Neural crest cell (in vitro differentiated cells): ENCODE measurements around the gene LSP1. TPM values are rescaled to one million over a fixed set of nuclear protein-coding genes. Genes with fewer than 3 reads are reported as not detected.

Experiments
- DNase-seq: peaks from one replicate; pipeline ENCODE4 v3.0.0; 2021; ENCODE audit warnings: low read depth, mixed read lengths, low spot score
- H3K27ac Mint-ChIP-seq: one replicate; pipeline ENCODE4 v1.8.0; 2021; ENCODE audit warnings: mild to moderate bottlenecking, mixed read lengths; ENCODE audit not compliant: unreplicated experiment
- H3K27me3 Mint-ChIP-seq: 2 replicates; pipeline ENCODE4 v1.8.0; 2021; ENCODE audit warnings: low read depth, mild to moderate bottlenecking, mixed read lengths
- H3K36me3 Mint-ChIP-seq: 2 replicates; pipeline ENCODE4 v1.8.0; 2021; ENCODE audit warnings: low read depth, mild to moderate bottlenecking, mixed read lengths
- H3K4me1 Mint-ChIP-seq: 2 replicates; pipeline ENCODE4 v1.8.0; 2021; ENCODE audit warnings: mixed read lengths
- H3K4me3 Mint-ChIP-seq: one replicate; pipeline ENCODE4 v1.8.0; 2021; ENCODE audit warnings: mild to moderate bottlenecking, mixed read lengths
- H3K9me3 Mint-ChIP-seq: 2 replicates; pipeline ENCODE4 v1.8.0; 2021; ENCODE audit warnings: mixed read lengths
- total RNA-seq: library from RNA; stranded (reverse); gene quantifications from 2 replicates; pipeline ENCODE4 v1.2.1, GENCODE V29; 2021
- TF ChIP-seq, protein P1 (sequence below): fragments of 200-600 bp; sonication (generic); conservative IDR thresholded peaks from 2 replicates; pipeline ENCODE4 v1.5.0; 2021; ENCODE audit warnings: antibody characterized with exemption, mild to moderate bottlenecking

LSP1 gene
- total RNA-seq, 1 donor from 2014 or later: not detected

DNA sequence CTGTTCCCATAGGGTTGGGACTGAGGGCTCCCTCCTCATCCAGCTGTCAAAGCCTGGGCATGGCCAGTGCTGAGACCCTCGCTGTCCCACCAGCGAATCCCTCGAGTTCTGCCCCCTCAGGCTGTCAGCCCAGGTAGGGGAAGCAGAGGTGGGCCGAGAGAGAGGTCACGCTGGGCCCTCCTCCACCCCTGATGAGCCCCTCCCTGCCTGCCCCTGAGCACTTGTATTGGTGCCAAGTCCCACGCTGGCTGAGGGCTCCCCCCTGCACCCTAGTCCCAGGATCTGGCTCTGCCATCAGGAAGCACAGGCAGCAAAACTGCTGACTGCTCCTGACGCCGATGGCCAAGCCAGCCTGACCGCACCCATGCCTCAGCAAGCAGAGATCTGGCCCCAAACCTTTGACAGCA, 35.5 kb downstream of the LSP1 start:
- Mint-ChIP-seq H3K27ac (peak overlapping the region; percentile 27), H3K27me3 (no peaks in the 10 kb centered on the region), H3K4me1 (no peaks in the 10 kb centered on the region), H3K4me3 (no peak overlapping the region), H3K36me3 (no peaks in the 10 kb centered on the region), H3K9me3 (no peaks in the 10 kb centered on the region)
- no peak for DNase-seq
- TF ChIP-seq, protein P1, sequence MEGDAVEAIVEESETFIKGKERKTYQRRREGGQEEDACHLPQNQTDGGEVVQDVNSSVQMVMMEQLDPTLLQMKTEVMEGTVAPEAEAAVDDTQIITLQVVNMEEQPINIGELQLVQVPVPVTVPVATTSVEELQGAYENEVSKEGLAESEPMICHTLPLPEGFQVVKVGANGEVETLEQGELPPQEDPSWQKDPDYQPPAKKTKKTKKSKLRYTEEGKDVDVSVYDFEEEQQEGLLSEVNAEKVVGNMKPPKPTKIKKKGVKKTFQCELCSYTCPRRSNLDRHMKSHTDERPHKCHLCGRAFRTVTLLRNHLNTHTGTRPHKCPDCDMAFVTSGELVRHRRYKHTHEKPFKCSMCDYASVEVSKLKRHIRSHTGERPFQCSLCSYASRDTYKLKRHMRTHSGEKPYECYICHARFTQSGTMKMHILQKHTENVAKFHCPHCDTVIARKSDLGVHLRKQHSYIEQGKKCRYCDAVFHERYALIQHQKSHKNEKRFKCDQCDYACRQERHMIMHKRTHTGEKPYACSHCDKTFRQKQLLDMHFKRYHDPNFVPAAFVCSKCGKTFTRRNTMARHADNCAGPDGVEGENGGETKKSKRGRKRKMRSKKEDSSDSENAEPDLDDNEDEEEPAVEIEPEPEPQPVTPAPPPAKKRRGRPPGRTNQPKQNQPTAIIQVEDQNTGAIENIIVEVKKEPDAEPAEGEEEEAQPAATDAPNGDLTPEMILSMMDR: no peak

- no peak overlapping the region for H3K4me3 Mint-ChIP-seq
- no peaks in the 10 kb centered on the region for H3K27me3 Mint-ChIP-seq
- TF ChIP-seq, protein P1: no peak
- peak overlapping the region; percentile 27 for H3K27ac Mint-ChIP-seq
- H3K4me1 Mint-ChIP-seq: no peaks in the 10 kb centered on the region
- H3K36me3 Mint-ChIP-seq: no peaks in the 10 kb centered on the region
- H3K9me3 Mint-ChIP-seq: peaks cover 3% of the 10 kb centered on the region
- DNase-seq: no peak
Measured at GRCh38 chr11:1888811-1889210, 35.9 kb downstream of the LSP1 start.

- H3K4me1 Mint-ChIP-seq: no peaks in the 10 kb centered on the region
- no peak for DNase-seq
- no peaks in the 10 kb centered on the region for H3K36me3 Mint-ChIP-seq
- no peak overlapping the region for H3K4me3 Mint-ChIP-seq
- TF ChIP-seq, protein P1: no peak
- H3K27ac Mint-ChIP-seq: no peak overlapping the region
- peaks cover 3% of the 10 kb centered on the region for H3K9me3 Mint-ChIP-seq
- H3K27me3 Mint-ChIP-seq: no peaks in the 10 kb centered on the region
Measured at GRCh38 chr11:1889224-1889930, 36.5 kb downstream of the LSP1 start.

DNA sequence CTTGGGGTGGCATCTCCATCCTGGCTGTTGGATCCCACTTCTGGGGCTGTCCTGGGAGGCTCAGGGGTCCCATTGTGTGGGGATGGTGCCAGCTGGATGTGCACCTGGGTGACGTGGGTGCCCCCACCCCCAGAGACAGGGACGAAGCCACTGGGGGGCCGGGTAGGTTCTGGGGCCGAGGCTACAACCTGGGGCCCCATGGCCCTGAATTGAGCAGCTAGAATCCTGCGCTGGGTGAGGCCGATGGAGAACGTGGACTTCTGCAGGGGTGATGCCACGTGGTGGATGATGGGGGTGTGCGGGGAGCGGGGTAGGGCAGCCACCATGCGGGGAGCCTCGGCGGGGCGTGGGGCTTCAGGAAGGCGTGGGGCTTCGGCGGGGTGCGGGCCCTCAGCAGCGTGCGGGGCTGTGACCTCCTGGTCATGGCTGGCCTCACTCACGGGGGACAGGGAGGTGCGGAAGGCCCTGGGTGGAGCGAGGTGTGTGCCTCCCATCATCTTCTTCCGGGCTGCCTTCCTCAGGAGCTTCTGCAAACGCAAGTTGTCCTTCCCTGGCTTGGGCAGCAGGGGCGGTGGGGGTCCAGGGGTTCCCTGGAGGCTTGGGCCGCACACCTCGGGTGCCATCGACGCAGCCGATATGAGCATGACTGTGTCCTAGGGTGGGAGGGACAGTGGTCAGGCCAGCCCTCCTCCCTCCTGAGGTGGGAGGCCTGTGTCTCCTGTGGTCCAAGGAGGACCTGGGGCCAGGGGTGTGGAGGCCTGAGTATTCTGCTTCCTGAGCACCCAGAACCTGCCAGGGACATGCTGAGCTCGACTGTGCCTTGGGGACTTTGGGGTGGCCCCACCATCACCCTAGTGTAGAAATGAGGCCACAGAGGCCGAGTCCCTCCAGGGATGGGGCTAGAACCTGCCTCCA, 37.3 kb downstream of the LSP1 start:
- H3K27ac Mint-ChIP-seq: no peak overlapping the region
- no peaks in the 10 kb centered on the region for H3K27me3 Mint-ChIP-seq
- DNase-seq: no peak
- H3K4me1 Mint-ChIP-seq: no peaks in the 10 kb centered on the region
- TF ChIP-seq, protein P1: no peak
- no peak overlapping the region for H3K4me3 Mint-ChIP-seq
- H3K36me3 Mint-ChIP-seq: no peaks in the 10 kb centered on the region
- peaks cover 3% of the 10 kb centered on the region for H3K9me3 Mint-ChIP-seq

DNA sequence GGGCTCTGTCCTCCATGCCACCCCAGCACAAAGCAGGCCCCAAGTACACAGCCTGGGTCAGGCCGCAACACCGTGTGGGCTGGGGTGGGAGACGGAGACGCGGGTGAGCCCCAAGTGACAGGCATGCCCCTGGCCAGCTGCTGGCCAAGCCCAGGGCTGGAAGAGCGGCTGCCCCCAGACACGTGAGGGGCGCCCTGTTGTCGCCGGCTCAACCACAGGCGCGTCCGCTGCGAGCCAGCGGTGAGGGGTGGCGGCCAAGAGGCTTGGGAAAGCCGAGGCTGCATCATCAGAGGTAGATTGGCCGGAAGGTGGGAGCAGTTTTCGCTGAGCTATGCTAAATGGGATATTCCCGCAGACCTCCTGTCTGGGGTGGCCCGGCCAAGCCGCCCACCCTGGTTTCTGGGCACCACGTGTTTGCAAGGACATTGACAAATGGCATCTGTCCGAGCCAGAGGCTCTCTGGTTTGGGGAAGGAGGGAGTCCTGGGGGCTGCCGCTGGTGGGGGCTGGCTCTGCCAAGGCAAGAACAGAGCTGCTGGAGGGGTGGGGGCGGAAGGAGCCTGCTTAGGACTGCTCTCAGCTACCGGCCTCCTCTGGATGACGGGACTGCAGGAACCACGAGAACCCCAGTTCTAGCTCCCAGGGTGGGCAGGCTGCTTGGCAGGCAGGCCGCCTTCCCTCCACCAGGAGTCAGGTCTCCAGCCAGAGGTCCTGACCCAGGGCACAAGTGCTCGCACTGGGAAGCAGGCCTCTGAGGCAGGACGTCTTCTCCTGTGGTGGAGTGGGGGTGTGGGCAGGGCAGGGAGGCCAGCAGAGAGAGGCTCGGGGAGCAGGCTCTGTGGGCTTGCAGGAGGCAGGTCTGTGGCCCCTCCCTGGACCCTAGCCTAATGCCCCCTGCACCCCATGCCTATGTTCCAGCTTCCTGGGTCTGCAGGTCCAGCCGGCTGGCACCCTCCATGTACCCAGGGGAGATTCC, 38.3 kb downstream of the LSP1 start:
- no peak for DNase-seq
- Mint-ChIP-seq H3K4me3 (no peak overlapping the region), H3K27me3 (no peaks in the 10 kb centered on the region), H3K4me1 (no peaks in the 10 kb centered on the region), H3K36me3 (no peaks in the 10 kb centered on the region), H3K27ac (no peak overlapping the region), H3K9me3 (peaks cover 3% of the 10 kb centered on the region)
- TF ChIP-seq, protein P1: no peak
